Common myeloid progenitor, CD34-positive (primary cell): Measurements from ENCODE around the gene TRIM73.
"Not testable (repeated sequence)": the region's sequence is repeated elsewhere in the genome, so short reads cannot be mapped to it uniquely, and the experiment has no call there.

Experiments used
- CTCF ChIA-PET: fragments of 350-600 bp; sonication (Branson Sonifier 250); formaldehyde crosslinking; loops from one replicate; lab custom pipeline; 2021; ENCODE audit warnings: antibody characterized with exemption; lab: Charles Lee
- POLR2A ChIA-PET: fragments of 350-600 bp; sonication (Branson Sonifier 250); formaldehyde crosslinking; loops from one replicate; lab custom pipeline; 2021; ENCODE audit warnings: antibody characterized with exemption; lab: Charles Lee
- DNase-seq, 3 donors: peaks; one replicate each; pipeline versions ENCODE4 v3.0.0 to v3.0.0-alpha.2; 2013
- H3K27ac ChIP-seq, 2 experiments: 1 replicate in 1 of 2; 2 replicates in 1 of 2; pipeline ENCODE4 v1.7.0; 2013; ENCODE audit warnings: inconsistent platforms in 2 of 2, low read length in 2 of 2, mild to moderate bottlenecking in 2 of 2, low read depth in 1 of 2, moderate library complexity in 1 of 2; ENCODE audit not compliant: severe bottlenecking in 2 of 2, insufficient read depth in 1 of 2, poor library complexity in 1 of 2
- H3K27me3 ChIP-seq, 5 experiments: replicated peaks in 2 of 5; 1 replicate in 3 of 5; 2 replicates in 2 of 5; pipeline versions ENCODE4 v1.6.1 to v1.7.0; 2013; ENCODE audit warnings: low read length in 4 of 5, mild to moderate bottlenecking in 2 of 5, moderate library complexity in 2 of 5, inconsistent platforms in 1 of 5; ENCODE audit not compliant: insufficient read depth in 5 of 5, control insufficient read depth in 4 of 5
- H3K36me3 ChIP-seq, 4 experiments: 1 replicate in 2 of 4; 2 replicates in 2 of 4; pipeline versions ENCODE4 v1.6.1 to v1.7.0; 2013; ENCODE audit warnings: low read length in 3 of 4, control low read depth in 1 of 4, mild to moderate bottlenecking in 1 of 4; ENCODE audit not compliant: control insufficient read depth in 4 of 4, insufficient read depth in 4 of 4
- H3K4me1 ChIP-seq, 4 experiments: 1 replicate in 3 of 4; 2 replicates in 1 of 4; pipeline versions ENCODE4 v1.6.1 to v1.7.1; 2013; ENCODE audit warnings: low read length in 3 of 4, mild to moderate bottlenecking in 3 of 4, control low read depth in 1 of 4, inconsistent platforms in 1 of 4, moderate library complexity in 1 of 4; ENCODE audit not compliant: control insufficient read depth in 4 of 4, insufficient read depth in 4 of 4; ENCODE audit errors: control extremely low read depth in 1 of 4
- H3K4me3 ChIP-seq, 7 experiments: 1 replicate in 4 of 7; 2 replicates in 3 of 7; pipeline versions ENCODE4 v1.5.1 to v1.7.0; 2013; ENCODE audit warnings: mild to moderate bottlenecking in 7 of 7, low read length in 6 of 7, moderate library complexity in 6 of 7, inconsistent platforms in 2 of 7, low read depth in 2 of 7, control low read depth in 1 of 7; ENCODE audit not compliant: insufficient read depth in 4 of 7, control insufficient read depth in 1 of 7; ENCODE audit errors: extremely low read depth in 1 of 7
- H3K9me3 ChIP-seq, 5 experiments: 1 replicate in 4 of 5; 2 replicates in 1 of 5; pipeline versions ENCODE4 v1.6.1 to v1.7.1; 2013; ENCODE audit warnings: low read length in 4 of 5, mild to moderate bottlenecking in 2 of 5, inconsistent platforms in 1 of 5, low read depth in 1 of 5, moderate library complexity in 1 of 5; ENCODE audit not compliant: control insufficient read depth in 4 of 5, insufficient read depth in 2 of 5; ENCODE audit errors: control extremely low read depth in 1 of 5
- WGBS: methylation state at CpG from one replicate; pipeline ENCODE4 v1.1.5; 2013; ENCODE audit not compliant: insufficient coverage; 5-methylcytosine and 5-hydroxymethylcytosine counted together

TRIM73 gene

DNA sequence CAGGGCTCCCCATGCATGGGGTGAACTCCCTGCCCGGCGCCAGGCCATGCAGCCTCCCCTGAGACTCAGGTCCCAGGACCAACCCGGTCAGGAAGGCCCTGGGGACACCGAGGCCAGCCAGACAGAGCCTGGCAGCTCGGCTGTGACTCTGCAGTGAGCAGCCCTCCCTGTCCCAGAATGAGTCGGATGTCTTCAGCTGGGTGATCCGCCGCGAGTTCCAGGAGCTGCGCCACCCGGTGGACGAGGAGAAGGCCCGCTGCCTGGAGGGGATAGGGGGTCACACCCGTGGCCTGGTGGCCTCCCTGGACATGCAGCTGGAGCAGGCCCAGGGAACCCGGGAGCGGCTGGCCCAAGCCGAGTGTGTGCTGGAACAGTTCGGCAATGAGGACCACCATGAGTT, 9.2 kb downstream of the TRIM73 start:
- H3K27ac ChIP-seq = not testable (repeated sequence)

GRCh38 chr7:75409880-75410822, 14.7 kb downstream of the TRIM73 start:
- POLR2A ChIA-PET, H3K27ac ChIP-seq, H3K9me3 ChIP-seq, H3K36me3 ChIP-seq, H3K27me3 ChIP-seq, DNase-seq, CTCF ChIA-PET, H3K4me1 ChIP-seq, H3K4me3 ChIP-seq: not testable (repeated sequence)
- no CpG with 5 or more reads among the region's 74 CpGs for WGBS

More for the DNA sequence above, 9.2 kb downstream of the TRIM73 start:
- H3K9me3 ChIP-seq, H3K36me3 ChIP-seq, POLR2A ChIA-PET, DNase-seq, H3K27me3 ChIP-seq, CTCF ChIA-PET, H3K4me3 ChIP-seq, H3K4me1 ChIP-seq: not testable (repeated sequence)
- WGBS = no CpG with 5 or more reads among the region's 18 CpGs

DNA sequence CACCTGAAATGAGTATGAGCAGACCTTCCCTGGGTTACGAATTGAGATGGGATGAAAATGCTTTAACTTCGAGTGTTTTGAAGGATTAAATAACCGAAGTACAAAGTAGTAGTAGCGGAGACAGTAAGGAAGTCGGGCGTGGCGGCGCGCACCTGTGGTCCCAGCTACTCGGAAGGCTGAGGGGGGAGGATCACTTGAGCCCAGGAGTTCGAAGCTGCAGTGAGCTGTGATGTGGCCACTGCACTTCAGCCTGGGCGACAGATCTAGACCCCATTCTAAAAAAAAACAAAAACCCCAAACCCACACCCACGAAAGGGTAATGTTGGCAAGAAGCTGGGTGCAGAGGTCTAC, 15.4 kb downstream of the TRIM73 start:
- H3K36me3 ChIP-seq, POLR2A ChIA-PET, H3K9me3 ChIP-seq, CTCF ChIA-PET, DNase-seq, H3K27me3 ChIP-seq, H3K4me3 ChIP-seq, H3K4me1 ChIP-seq, H3K27ac ChIP-seq: not testable (repeated sequence)
- no CpG with 5 or more reads among the region's 13 CpGs for WGBS

GRCh38 chr7:75414204-75414603, 18.8 kb downstream of the TRIM73 start:
- peaks cover 0 to 17% (median 2%) of the 10 kb centered on the region in 4 experiments for H3K36me3 ChIP-seq
- H3K9me3 ChIP-seq, DNase-seq, H3K27me3 ChIP-seq, H3K27ac ChIP-seq, POLR2A ChIA-PET, H3K4me1 ChIP-seq, CTCF ChIA-PET, H3K4me3 ChIP-seq: not testable (repeated sequence)
- WGBS = no CpG with 5 or more reads among the region's 6 CpGs

- 83% methylated on average over 1 of the region's 13 CpGs for WGBS
- H3K27ac ChIP-seq, POLR2A ChIA-PET, H3K9me3 ChIP-seq, H3K4me1 ChIP-seq, CTCF ChIA-PET, H3K27me3 ChIP-seq, DNase-seq, H3K4me3 ChIP-seq: not testable (repeated sequence)
- H3K36me3 ChIP-seq = peaks cover 0 to 22% (median 3%) of the 10 kb centered on the region in 4 experiments
These were observed 19.4 kb downstream of the TRIM73 start for GRCh38 chr7:75414708-75415427.

DNA sequence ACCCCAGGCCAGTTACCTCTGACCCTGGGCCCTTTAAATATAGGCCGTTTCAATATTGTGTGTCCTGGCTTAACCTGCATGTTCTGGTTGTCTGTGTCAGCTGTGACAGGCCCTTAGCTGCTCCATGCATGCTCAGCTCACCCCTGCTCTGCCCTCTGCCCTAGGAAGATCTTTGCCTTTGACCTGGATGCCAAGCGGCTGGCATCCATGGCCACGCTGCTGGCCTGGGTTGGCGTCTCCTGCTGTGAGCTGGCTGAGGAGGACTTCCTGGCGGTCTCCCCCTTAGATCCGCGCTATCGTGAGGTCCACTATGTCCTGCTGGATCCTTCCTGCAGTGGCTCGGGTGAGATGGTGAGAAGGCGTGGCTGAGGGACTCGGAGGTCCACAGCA, 20.0 kb downstream of the TRIM73 start:
- H3K4me1 ChIP-seq, DNase-seq, H3K9me3 ChIP-seq, CTCF ChIA-PET, H3K4me3 ChIP-seq, POLR2A ChIA-PET, H3K27ac ChIP-seq, H3K27me3 ChIP-seq: not testable (repeated sequence)
- no CpG with 5 or more reads among the region's 11 CpGs for WGBS
- H3K36me3 ChIP-seq = peaks cover 0 to 26% (median 3%) of the 10 kb centered on the region in 4 experiments

- CTCF ChIA-PET, POLR2A ChIA-PET, H3K27me3 ChIP-seq, H3K4me3 ChIP-seq, DNase-seq, H3K27ac ChIP-seq, H3K4me1 ChIP-seq, H3K9me3 ChIP-seq: not testable (repeated sequence)
- WGBS = 97% methylated on average over 6 of the region's 27 CpGs
- H3K36me3 ChIP-seq = peaks cover 0 to 29% (median 4%) of the 10 kb centered on the region in 4 experiments
These were observed 20.5 kb downstream of the TRIM73 start for GRCh38 chr7:75415829-75416373.
